K562 (cell line): ENCODE results near the gene FOXN1. TPM values are rescaled to one million over a fixed set of nuclear protein-coding genes. Genes with fewer than 3 reads are reported as not detected.

Experiments used
- ASH1L ChIP-seq: fragments of 450-650 bp; IDR thresholded peaks from 2 replicates; pipeline ENCODE4 v1.6.1; 2018; ENCODE audit warnings: borderline replicate concordance, mild to moderate bottlenecking, low read depth; ENCODE audit not compliant: partially characterized antibody
- MGA ChIP-seq: fragments of 450-650 bp; IDR thresholded peaks from 2 replicates; pipeline ENCODE4 v1.6.1; 2016; ENCODE audit warnings: mild to moderate bottlenecking, moderate library complexity
- PATZ1 ChIP-seq: fragments of 250-450 bp; sonication (Bioruptor Pico); IDR thresholded peaks from 2 replicates; pipeline ENCODE4 v1.5.0; 2020; ENCODE audit warnings: mild to moderate bottlenecking, borderline replicate concordance
- RAD21 ChIP-seq, 2 experiments: fragments of 250-450 bp in 1 of 2; fragments of 450-650 bp in 1 of 2; sonication (Bioruptor Pico) in 1 of 2; formaldehyde crosslinking in 1 of 2; IDR thresholded peaks in 1 of 2; conservative IDR thresholded peaks in 1 of 2; 2 replicates each; pipeline versions ENCODE4 v1.4.0 to v1.8.0; 2020 to 2022; ENCODE audit warnings: mild to moderate bottlenecking in 2 of 2, moderate library complexity in 1 of 2
- RB1 ChIP-seq: fragments of 450-650 bp; IDR thresholded peaks from 2 replicates; pipeline ENCODE4 v1.6.1; 2017; ENCODE audit warnings: low read depth, mild to moderate bottlenecking
- RUNX1 ChIP-seq: sonication (generic); IDR thresholded peaks from 2 replicates; pipeline ENCODE4 v1.6.1; 2016; ENCODE audit warnings: antibody characterized with exemption, low read depth
- SIRT6 ChIP-seq: IDR thresholded peaks from one replicate; pipeline ENCODE4 v1.6.1; 2012; ENCODE audit warnings: low read depth, mild to moderate bottlenecking, control low read depth, inconsistent platforms, low read length, moderate library complexity
- SPI1 ChIP-seq: IDR thresholded peaks from 2 replicates; pipeline ENCODE4 v1.6.1; 2011; ENCODE audit warnings: low read depth, low read length, control low read depth, borderline replicate concordance
- TCFL5 ChIP-seq: fragments of 250-450 bp; sonication (Bioruptor Pico); conservative IDR thresholded peaks from 2 replicates; pipeline ENCODE4 v1.6.1; 2021; ENCODE audit warnings: mild to moderate bottlenecking, moderate library complexity, matching md5 sums
- ZFP36 ChIP-seq: fragments of 150-350 bp; IDR thresholded peaks from 2 replicates; pipeline ENCODE4 v1.6.1; 2018; ENCODE audit warnings: low read length, low read depth; ENCODE audit not compliant: partially characterized antibody
- ZNF134 ChIP-seq: fragments of 250-450 bp; sonication (Bioruptor Pico); conservative IDR thresholded peaks from 2 replicates; pipeline ENCODE4 v1.4.0; 2020
- ZNF740 ChIP-seq, 3 experiments: fragments of 200-800 bp in 1 of 3; sonication (Bioruptor generic) in 1 of 3; sonication (generic) in 1 of 3; formaldehyde crosslinking in 1 of 3; IDR thresholded peaks; 2 replicates each; pipeline versions ENCODE4 v1.6.1 to v1.8.0; 2016 to 2022; ENCODE audit warnings: mild to moderate bottlenecking in 2 of 3, missing compliant biosample characterization in 2 of 3, missing genetic modification characterization in 2 of 3, missing genetic modification reagents in 1 of 3
- polyA plus RNA-seq, 8 experiments: library from polyadenylated mRNA; depleted of rRNA in 4 of 8; stranded (reverse) in 5 of 8; unstranded in 3 of 8; fragments of >200 nt; fragmentation: Nextera tagmentation in 2 of 8; fragmentation: Illumina TruSeq in 1 of 8; extraction: Ambion mirVana in 2 of 8; extraction: Trizol in 1 of 8; gene quantifications; 2 replicates each; pipeline versions ENCODE4 v1.2.1 to v1.2.3, GENCODE V29; 2011 to 2014; ENCODE audit warnings: inconsistent platforms in 1 of 8, missing spikeins in 1 of 8
- total RNA-seq, 7 experiments: library from RNA; depleted of rRNA in 6 of 7; stranded (reverse); fragments of >200 nt in 6 of 7; fragmentation: Illumina TruSeq in 2 of 7; extraction: Trizol in 2 of 7; gene quantifications; 2 replicates each; pipeline versions ENCODE4 v1.2.1 to v1.2.3, GENCODE V29; 2011 to 2021; ENCODE audit warnings: low replicate concordance in 1 of 7

Gene FOXN1
- total and polyA plus RNA-seq, 9 of the 15 experiments (the other 6 are each of a cell fraction or from before 2014, with no cell fraction given): not detected

GRCh38 chr17:28571361-28572122 is 65.4 kb downstream of the FOXN1 start, which contains the start of gene PIGS (continued):
- TF ChIP-seq MGA (no peak), SIRT6 (no peak), ZNF134 (CRISPR knock-in tag) (no peak), RB1 (0 out of 2 replicates have a peak, but pooled peaks have one; percentile 32), RAD21 (CRISPR knock-in tag; conservative IDR thresholded peaks at IDR 0.05 in 1 of 2, IDR thresholded peaks at IDR 0.05 in 1 of 2) (no peak), ASH1L (no peak), ZFP36 (no peak), SPI1 (peak; percentile 39; the same call in 1 of the 2 replicates), TCFL5 (CRISPR knock-in tag) (no peak), PATZ1 (CRISPR knock-in tag) (no peak), ZNF740 (CRISPR knock-in tag; IDR thresholded peaks at IDR 0.05) (no peak), ZNF740 (tag; IDR thresholded peaks at IDR 0.05) (no peak), RUNX1 (no peak)
